Tibial artery (tissue), 4 donors: ENCODE measurements around the gene MYLK.

Experiments
- DNase-seq, 2 donors: peaks; one replicate each; pipeline ENCODE4 v3.0.0-alpha.2; 2019
- H3K27ac ChIP-seq, 2 donors: fragments of 200-600 bp; sonication (generic) in 1 of 2; 1 replicate in 1 of 2; 2 replicates in 1 of 2; pipeline ENCODE4 v1.5.1; 2018 to 2019; ENCODE audit warnings: mild to moderate bottlenecking in 1 of 2
- H3K27me3 ChIP-seq, 2 donors: fragments of 200-600 bp; sonication (generic) in 1 of 2; one replicate each; pipeline versions ENCODE4 v1.5.1 to v1.6.0; 2016 to 2019
- H3K36me3 ChIP-seq, 3 donors: fragments of 200-600 bp; sonication (generic) in 2 of 3; one replicate each; pipeline ENCODE4 v1.5.1; 2016 to 2019; ENCODE audit warnings: mild to moderate bottlenecking in 2 of 3
- H3K4me1 ChIP-seq, 4 donors: fragments of 200-600 bp; sonication (generic) in 2 of 4; 1 replicate in 3 of 4; 2 replicates in 1 of 4; pipeline ENCODE4 v1.5.1; 2016 to 2019
- H3K4me3 ChIP-seq, 2 donors: fragments of 200-600 bp; sonication (generic) in 1 of 2; 1 replicate in 1 of 2; 2 replicates in 1 of 2; pipeline ENCODE4 v1.5.1; 2018 to 2019; ENCODE audit warnings: mild to moderate bottlenecking in 2 of 2
- H3K9me3 ChIP-seq, 3 donors: fragments of 200-600 bp; sonication (generic) in 1 of 3; one replicate each; pipeline ENCODE4 v1.5.1; 2016 to 2019
- intact Hi-C: fragments of 100-400 bp; cut with DNase I; formaldehyde crosslinking; loops from one replicate; pipeline ENCODE4 v1.15.0; 2023; ENCODE audit warnings: low total_unique reads
- TF ChIP-seq, protein P1 (sequence below), 2 experiments: fragments of 200-600 bp in 1 of 2; fragments of 450-650 bp in 1 of 2; IDR thresholded peaks; one replicate each; pipeline ENCODE4 v1.5.1; 2017 to 2019; ENCODE audit warnings: antibody characterized with exemption in 2 of 2, mild to moderate bottlenecking in 1 of 2, moderate library complexity in 1 of 2

Gene MYLK

DNA sequence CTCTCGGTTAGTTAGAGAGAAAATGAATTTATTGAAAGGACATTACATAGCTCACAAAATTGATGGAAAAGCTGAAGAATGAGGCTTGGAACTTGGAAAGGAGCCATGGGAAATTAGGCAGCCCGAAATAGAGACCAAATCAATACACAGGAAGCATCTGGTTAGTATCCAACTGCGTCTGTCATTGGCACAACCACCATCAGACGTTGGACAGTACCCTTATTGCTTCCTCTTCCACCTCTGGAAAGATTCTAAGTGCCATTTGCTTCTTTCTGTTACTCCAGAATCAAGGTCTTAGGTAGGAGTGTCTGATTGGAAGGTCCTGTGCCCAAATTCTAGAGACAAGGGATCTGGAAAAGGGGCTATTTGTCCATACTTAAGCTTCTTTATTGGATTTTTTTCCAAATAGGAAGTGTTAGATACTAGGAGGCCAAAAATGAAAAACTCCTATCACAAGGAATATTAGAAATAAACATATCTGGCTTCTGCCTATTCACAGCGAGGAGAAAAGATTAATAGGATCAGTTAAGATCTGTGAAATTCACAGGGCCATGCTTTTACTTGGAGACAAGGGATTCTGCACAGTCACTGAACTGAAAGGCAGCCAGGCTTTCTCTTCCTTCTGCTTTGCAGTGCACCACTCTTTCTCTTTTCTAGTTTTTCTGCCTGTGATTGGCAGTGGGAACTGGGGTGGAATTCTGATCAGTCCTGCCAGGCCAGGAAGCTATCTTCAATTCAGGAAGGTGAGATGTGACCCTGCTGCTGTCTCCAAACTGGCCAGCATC lies 288.5 kb downstream of the MYLK start:
- TF ChIP-seq, protein P1, sequence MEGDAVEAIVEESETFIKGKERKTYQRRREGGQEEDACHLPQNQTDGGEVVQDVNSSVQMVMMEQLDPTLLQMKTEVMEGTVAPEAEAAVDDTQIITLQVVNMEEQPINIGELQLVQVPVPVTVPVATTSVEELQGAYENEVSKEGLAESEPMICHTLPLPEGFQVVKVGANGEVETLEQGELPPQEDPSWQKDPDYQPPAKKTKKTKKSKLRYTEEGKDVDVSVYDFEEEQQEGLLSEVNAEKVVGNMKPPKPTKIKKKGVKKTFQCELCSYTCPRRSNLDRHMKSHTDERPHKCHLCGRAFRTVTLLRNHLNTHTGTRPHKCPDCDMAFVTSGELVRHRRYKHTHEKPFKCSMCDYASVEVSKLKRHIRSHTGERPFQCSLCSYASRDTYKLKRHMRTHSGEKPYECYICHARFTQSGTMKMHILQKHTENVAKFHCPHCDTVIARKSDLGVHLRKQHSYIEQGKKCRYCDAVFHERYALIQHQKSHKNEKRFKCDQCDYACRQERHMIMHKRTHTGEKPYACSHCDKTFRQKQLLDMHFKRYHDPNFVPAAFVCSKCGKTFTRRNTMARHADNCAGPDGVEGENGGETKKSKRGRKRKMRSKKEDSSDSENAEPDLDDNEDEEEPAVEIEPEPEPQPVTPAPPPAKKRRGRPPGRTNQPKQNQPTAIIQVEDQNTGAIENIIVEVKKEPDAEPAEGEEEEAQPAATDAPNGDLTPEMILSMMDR (IDR thresholded peaks at IDR 0.05), result no peak
- Histone ChIP-seq H3K4me1 (no peaks in the 10 kb centered on the region), H3K27ac (no peak overlapping the region), H3K4me3 (no peak overlapping the region), H3K9me3 (no peaks in the 10 kb centered on the region), H3K36me3 (peaks cover 0 to 4% (median 0%) of the 10 kb centered on the region in 3 donors), H3K27me3 (no peaks in the 10 kb centered on the region)
- DNase-seq, result no peak
- intact Hi-C loops, result no loop called here

GRCh38 chr3:123593381-123593780 lies 290.8 kb downstream of the MYLK start:
- no peaks in the 10 kb centered on the region for H3K27me3 ChIP-seq
- TF ChIP-seq, protein P1 (IDR thresholded peaks at IDR 0.05), result no peak
- no peaks in the 10 kb centered on the region for H3K4me1 ChIP-seq
- DNase-seq, result no peak
- H3K4me3 ChIP-seq, result no peak overlapping the region
- H3K9me3 ChIP-seq, result no peaks in the 10 kb centered on the region
- no peak overlapping the region for H3K27ac ChIP-seq
- intact Hi-C loops, result no loop called here
- peaks cover 0 to 4% (median 0%) of the 10 kb centered on the region in 3 donors for H3K36me3 ChIP-seq

GRCh38 chr3:123590685-123591450 lies 293.3 kb downstream of the MYLK start:
- DNase-seq, result no peak
- no peak overlapping the region for H3K27ac ChIP-seq
- TF ChIP-seq, protein P1 (IDR thresholded peaks at IDR 0.05), result no peak
- H3K27me3 ChIP-seq, result no peaks in the 10 kb centered on the region
- no peaks in the 10 kb centered on the region for H3K9me3 ChIP-seq
- peaks cover 0 to 4% (median 0%) of the 10 kb centered on the region in 3 donors for H3K36me3 ChIP-seq
- H3K4me3 ChIP-seq, result no peak overlapping the region
- H3K4me1 ChIP-seq, result peaks cover 0 to 7% (median 1%) of the 10 kb centered on the region in 4 donors
- intact Hi-C loops, result no loop called here

- Histone ChIP-seq H3K36me3 (peaks cover 0 to 4% (median 0%) of the 10 kb centered on the region in 3 donors), H3K27me3 (no peaks in the 10 kb centered on the region), H3K4me3 (no peak overlapping the region), H3K4me1 (peaks cover 0 to 19% (median 8%) of the 10 kb centered on the region in 4 donors), H3K27ac (no peak overlapping the region), H3K9me3 (no peaks in the 10 kb centered on the region)
- intact Hi-C loops, result no loop called here
- TF ChIP-seq, protein P1 (IDR thresholded peaks at IDR 0.05), result no peak
- no peak for DNase-seq
These were observed 296.7 kb downstream of the MYLK start for GRCh38 chr3:123587401-123587800.

- Histone ChIP-seq H3K27me3 (no peaks in the 10 kb centered on the region), H3K4me1 (peaks cover 0 to 19% (median 8%) of the 10 kb centered on the region in 4 donors), H3K4me3 (no peak overlapping the region), H3K27ac (no peak overlapping the region), H3K9me3 (no peaks in the 10 kb centered on the region), H3K36me3 (peaks cover 0 to 4% (median 0%) of the 10 kb centered on the region in 3 donors)
- TF ChIP-seq, protein P1 (IDR thresholded peaks at IDR 0.05), result no peak
- intact Hi-C loops, result no loop called here
- DNase-seq, result no peak
These were observed 297.2 kb downstream of the MYLK start for GRCh38 chr3:123586968-123587367.
